Stimulated activated CD4-positive, alpha-beta T cell treated with anti-CD3 and anti-CD28 coated beads, Interleukin-4, amount 100 ng/mL, for 1 hour (primary cell): ENCODE results near the gene MYPOP.

ENCODE experiments used
- DNase-seq: peaks from one replicate; pipeline ENCODE4 v3.0.0-alpha.2; 2020

MYPOP gene, protein sequence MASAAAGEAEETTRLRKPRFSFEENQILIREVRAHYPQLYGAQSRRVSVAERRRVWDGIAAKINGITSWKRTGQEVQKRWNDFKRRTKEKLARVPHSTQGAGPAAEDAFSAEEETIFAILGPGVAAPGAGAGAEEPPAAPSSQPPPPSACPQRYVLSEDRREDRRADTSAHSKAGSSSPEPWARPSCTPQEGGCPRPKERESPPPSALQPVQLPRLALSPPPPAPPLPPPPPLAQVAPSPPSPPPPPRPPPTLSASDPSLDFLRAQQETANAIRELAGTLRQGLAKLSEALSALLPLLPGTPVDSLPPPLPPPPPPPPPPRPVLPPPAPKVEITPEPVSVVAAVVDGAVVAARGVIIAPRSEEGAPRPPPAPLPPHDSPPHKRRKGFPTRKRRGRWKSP

GRCh38 chr19:45901912-45902650 lies at the start of gene MYPOP:
TSS of gene MYPOP (minus strand) at chr19:45902613. CDS start at chr19:45901773, 840 bp downstream.
- DNase-seq, result peak; percentile 11

DNA sequence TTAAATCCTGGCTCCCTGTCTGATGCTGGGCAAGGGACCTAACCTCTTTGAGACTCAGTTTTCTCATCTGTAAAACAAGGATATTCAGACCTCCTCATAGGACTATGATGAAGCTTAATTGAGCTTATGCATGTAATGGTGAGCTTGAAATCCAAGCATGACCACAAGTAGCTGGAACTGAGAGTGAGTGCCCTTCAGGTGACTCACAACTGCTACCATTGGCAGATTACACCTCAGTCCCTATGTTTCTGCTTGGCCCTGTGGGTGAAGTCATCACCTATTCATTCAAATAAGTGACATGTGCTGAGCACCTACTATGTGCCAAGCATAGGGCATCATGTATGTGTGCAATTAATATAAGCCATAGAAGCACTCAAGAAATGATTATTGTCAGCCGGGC lies 45.5 kb upstream of the MYPOP start:
- no peak for DNase-seq

- no peak for DNase-seq
These were observed 38.0 kb upstream of the MYPOP start for GRCh38 chr19:45940515-45940805.

GRCh38 chr19:45939792-45940514 lies 37.5 kb upstream of the MYPOP start:
- no peak for DNase-seq

- no peak for DNase-seq
These were observed 36.4 kb upstream of the MYPOP start for GRCh38 chr19:45938733-45939319.

GRCh38 chr19:45935267-45935666 lies 32.9 kb upstream of the MYPOP start:
- DNase-seq, result no peak

DNA sequence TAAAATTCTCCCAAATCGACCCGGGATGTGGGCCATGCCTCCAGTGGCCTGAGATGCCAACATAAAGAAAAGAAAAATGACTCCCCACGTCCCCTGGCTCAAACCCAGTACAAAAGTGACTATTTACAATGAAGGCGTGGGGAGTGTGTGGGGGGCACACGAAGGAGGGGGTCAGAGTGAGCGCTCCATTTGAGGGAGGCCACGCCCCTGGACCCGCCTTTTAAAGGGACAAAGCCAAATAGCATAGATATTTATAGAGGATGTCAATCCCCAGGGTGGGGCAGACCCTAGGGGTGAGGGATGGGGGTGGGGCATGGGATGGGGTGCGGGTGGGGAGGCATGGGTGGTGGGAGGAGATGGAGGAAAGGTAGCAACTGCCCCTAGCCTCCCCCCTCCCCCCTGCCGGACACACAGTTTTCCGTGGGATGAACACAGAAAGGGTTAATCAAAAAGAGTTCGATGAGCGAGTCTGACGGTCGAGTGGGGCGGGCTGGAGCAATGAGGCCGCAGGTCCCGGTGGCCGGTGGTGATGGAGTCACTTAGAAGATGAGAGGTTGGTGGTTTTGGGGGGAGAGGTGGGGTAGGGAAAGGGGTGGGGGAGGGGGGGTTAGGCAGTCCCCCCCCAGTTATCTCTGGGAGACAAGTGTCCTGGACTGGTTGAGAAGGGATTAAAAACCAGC lies 32.3 kb upstream of the MYPOP start:
- DNase-seq, result no peak

- no peak for DNase-seq
These were observed 31.3 kb upstream of the MYPOP start for GRCh38 chr19:45933759-45934158.

DNA sequence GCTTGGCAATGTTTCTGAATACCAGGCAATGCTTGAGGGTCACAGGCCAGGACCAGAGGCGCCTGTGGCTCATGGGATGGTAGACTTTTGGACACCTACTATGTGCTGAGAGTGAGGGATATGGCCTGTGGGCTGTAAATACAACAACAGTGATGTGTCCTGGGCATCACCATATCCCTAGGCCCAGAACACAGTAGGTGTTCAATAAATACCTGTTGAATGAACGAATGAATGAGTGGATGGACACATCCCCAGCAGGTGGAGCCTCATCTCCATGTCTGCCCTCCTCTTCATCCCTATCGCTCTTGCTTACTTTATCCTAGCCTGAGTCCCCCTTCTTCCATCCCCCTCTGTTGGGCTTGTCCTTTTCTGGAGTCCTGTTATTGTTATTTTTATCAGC lies 28.6 kb upstream of the MYPOP start:
- DNase-seq, result no peak

GRCh38 chr19:45929247-45929646 lies 26.8 kb upstream of the MYPOP start:
- no peak for DNase-seq

DNA sequence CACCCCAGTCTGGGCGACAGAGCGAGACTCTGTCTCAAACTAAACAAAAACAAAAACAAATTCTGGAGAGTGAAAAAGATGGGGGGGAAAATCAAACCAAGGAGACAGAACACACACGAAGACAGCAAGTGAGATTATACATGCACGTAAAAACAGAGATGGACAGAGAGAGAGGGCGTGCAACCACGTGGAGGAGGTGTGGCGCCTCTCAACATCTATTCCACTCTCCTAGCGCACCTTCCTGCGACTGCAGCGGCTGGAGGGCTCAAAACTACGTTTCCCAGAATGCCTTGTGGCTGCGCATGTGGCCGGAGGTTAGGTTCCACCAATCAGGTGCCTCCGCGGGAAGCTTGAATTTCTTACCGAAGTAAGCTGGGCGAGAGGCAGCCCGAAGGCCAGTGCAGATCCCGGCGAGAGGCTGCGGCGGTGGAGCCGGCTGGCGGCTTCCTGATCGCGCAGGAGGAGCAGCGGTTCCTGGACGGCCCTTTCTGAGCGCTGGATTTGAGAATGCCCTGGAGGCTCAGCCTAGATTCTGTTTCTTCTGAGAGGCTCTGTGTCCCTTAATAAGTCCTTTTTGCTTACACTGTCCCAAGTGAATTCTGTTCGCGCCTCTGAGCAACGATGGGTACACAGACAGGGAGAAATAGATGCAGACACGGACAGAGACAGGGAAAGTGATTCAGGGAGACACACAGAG lies 25.3 kb upstream of the MYPOP start:
- peak; percentile 84 for DNase-seq

DNA sequence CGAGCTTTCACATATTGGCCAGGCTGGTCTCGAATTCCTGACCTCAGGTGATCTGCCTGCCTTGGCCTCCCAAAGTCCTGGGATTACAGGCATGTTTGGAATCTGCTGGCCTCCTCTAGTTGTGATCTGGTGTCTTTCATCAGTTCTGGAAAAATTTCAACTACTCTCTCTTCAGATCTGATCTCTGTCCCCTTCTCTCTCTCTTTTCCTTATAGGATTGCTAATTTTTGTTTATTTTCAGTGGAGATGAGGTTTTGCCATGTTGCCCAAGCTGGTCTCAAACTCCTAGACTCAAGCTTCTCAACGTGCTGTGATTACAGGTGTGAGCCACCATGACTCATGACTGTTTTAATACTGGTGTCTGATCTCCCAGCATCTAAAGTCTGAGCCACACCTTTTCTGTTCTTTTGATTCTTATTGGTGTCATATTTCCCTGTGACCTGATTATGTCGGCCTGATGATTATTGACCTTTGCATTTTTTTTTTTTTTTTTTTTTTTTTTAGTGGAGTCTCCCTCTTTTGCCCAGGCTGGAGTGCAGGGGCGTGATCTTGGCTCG lies 22.6 kb upstream of the MYPOP start:
- DNase-seq, result no peak

DNA sequence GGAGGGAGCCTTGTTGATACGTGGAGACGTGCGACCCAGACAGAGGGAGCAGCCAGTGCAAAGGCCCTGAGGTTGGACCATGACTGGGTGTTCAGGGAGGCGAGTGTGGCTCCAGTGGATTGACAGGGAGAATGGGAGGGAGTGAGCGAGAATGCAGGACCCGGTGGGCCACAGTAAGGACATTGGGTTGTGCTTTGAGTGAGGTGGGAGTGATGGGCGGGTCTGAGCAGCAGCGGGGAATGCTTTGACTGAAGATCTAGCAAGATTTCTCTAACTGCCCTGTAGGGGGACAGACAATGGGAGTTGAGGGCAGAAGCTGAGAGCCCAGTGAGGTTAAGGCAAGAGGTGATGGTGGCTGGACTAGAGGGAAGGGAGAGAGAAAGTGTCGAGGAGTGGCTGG lies 19.9 kb upstream of the MYPOP start:
- no peak for DNase-seq

DNA sequence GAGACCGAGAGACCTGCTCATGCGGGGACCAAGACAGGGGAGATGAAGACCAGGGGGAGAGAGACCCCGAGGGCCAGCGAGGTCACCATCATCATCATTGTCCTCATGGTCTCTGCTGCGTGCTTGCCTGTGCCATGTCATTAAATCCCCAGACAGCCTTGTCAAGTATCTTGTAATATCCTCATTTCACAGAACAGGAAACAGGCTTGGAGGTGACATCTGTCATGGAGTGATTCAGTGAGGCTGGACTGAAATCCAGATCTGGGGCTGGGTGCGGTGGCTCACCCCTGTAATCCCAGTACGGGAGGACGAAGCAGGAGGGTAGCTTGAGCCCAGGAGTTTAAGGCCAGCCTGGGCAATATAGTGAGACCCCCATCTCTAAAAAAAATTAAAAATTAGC lies 18.0 kb upstream of the MYPOP start:
- DNase-seq, result no peak

DNA sequence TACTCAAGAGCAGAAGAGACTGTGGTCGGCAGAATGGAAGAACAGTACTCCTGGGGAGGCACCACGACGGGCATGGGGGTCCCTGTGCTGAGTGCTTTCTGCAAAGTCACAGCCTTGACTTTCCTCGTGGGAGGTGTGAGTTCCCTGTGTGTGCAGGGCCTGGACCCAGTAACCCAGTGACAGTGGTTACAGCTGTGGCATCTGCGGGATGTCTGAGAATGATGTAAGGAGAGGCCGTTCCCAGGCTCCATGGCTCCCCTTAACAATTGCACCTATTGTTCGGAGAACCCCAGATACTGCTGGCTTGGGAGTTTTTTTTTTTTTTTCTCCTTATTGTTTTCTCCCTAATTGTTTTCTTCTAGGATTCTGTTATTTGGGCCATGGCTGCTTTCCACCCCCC lies 17.3 kb upstream of the MYPOP start:
- no peak for DNase-seq

DNA sequence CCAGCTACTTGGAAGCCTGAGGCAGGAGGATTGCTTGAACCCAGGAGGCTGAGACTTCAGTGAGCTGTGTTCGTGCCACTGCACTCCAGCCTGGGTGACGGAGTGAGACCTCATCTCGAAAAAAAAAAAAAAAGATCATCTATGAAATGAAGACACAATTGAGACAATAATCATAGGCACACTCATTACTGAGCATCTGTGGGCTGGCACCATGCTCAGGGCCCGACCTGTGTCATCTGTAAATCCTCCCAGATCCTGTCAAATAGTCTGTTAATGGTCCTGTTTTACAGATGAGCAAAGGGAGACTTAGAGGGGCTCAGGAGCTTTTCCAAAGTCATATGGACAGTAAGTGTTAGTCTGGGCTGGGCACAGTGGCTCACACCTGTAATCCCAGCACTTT lies 16.3 kb upstream of the MYPOP start:
- DNase-seq, result no peak

- DNase-seq, result no peak
These were observed 15.1 kb upstream of the MYPOP start for GRCh38 chr19:45917421-45918091.

- no peak for DNase-seq
These were observed 11.7 kb upstream of the MYPOP start, which contains the start of gene NANOS2 for GRCh38 chr19:45913874-45914830. TSS of gene NANOS2 (minus strand) at chr19:45914778. CDS start at chr19:45914693, 85 bp downstream.

DNA sequence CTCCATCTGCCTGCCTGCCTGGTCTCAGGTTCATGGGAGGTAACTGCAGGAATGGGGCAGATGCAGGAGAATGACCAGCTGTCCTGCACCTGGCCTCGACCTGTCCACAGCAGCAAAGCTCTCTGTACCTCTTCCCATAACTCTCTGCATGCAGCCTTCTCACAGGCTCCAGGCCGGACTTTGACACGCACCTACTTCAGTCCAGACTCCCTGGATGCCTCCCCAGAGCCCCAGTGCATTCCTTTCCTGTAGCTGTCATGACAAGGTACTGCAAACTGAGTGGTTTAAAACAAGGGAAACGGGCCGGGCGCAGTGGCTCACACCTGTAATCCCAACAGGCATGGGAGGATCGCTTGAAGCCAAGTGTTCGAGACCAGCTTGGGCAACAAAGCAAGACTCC lies 8.9 kb upstream of the MYPOP start:
- no peak for DNase-seq

DNA sequence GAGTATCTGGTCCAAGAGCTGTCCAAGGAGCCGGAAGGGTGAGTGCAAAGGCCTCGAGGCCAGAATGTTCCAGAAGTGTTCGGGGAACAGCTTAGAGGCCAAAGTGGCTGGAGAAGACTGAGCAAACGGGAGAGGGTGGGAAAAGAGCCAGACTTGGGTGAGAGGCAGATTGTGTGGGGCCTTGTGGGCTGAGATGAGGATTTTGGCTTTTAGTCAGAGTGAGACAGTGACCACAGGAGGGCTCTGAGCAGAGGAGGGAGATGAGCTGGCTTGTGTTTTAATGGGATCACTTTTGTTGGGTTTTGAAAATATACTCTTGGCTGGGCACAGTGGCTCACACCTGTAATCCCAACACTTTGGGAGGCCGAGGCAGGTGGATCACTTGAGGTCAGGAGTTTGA lies 6.5 kb upstream of the MYPOP start:
- no peak for DNase-seq
